ENCODE results near the gene CDON.

CDON gene

DNA sequence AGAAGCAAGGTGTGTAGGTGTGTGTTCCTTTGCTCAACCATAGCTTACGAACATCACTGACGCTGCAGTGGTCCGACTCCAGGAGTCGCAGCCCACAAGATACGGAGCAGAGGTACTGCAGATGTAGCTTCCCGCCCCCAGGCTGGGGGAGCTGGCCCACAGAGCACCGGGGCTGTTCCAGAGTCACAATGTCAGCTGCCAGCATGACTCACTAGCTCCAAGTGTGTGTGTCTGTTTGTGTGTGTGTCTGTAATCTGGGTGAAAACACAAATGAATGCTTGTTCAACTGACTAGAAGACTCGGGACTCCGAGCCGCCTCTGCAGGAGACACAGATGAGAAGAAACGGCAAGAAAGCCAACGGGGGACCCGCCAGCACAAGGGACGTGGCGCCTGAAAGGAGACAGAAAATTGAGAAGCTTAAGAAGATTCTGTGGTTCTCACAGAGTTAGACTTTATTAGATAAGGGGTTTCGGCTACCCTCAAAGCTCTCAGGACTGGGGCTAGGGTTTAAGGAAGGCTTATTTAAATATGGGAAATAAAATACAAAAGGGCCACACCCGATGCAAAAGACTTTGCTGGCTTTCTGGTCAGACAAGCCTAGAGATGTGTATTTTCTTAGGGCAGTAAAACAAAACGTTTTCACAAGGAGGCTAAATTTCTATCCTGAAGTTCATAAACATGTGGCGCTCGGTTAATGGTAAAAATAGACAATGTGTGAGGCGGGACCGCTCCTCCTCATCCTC, 106.1 kb downstream of the CDON start:
- peak; percentile 75 for DNase-seq (ENCODE audit: low read depth, low spot score)

DNA sequence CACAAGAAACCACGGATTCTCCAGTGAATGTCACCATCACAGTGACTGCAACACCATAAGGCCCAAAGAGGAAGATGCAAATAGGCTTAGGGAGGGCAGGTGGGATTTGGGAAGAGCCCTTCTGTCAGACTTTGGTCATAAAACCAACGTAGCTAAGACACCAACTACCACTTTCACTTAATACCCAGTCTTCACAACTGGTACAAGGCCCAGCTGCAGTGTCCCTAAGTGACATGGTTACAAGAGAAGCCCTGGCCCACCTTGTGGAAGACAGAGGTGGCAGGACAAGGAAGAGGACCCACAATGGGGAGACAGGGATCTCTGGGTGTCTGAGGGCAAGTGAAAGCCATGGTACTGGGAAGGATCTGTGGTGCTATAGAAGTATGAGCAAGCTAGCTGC, 106.8 kb downstream of the CDON start:
- DNase-seq (ENCODE audit: low read depth, low spot score), result no peak

DNA sequence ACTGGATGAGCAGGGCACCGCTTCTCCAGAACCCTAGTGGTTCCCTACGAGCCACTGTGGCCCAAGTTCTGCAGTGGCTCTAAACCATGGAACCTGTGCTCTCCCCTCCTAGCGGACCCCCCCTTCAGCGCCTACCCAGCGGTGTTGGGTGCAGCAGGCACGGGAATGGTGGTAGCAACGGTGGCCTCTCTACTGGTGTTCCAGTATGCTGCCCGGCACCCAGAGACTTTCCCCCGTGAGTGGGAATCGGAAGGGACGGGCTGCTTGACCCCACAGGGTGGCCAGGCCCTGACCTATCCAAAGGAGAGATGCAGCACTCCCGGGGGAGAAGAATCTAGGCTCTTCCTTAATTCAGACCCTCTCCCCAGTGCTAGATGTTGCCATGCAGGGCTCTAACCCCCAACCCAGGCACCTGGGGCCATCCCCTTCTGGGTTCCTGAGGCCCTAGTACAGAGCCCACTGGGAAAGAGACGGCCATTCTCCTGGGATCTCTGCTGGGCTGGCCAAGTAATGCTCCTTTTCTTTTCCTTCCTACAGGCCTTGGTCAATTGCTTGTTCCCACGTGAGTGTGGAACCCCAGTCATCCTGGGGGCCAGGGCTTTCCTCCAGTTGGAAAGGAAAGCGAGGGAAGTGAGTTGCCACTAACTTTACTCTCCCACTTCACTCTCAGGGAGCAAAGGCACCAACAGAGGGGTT, 107.6 kb downstream of the CDON start:
- no peak for DNase-seq (ENCODE audit: low read depth, low spot score)

GRCh38 chr11:125954123-125954944, 108.3 kb downstream of the CDON start:
- no peak for DNase-seq (ENCODE audit: low read depth, low spot score)

DNA sequence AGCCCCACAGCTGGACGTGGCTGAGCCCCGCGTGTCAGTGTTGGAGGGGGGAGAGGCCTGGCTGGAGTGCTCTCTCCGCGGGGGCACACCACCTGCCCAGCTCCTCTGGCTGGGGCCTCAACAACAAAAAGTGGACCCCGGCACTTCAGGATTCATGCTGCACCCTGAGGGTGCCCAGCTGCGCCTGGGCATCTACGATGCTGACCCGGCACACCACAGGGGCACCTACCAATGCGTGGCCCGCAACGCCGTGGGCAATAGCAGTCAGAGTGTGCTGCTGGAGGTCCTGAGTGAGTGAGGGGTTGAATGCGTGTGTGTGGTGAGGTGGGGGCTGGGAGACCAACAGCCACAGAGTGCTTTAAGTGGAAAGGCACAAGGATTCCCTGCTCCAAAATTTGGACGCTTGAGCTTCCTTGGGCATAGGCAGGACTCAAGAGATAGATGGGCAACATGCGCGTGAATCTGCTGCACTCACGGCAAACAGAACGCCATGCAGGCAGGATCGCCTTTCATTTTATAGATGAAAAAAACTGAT, 109.2 kb downstream of the CDON start:
- no peak for DNase-seq (ENCODE audit: low read depth, low spot score)

- no peak for DNase-seq (ENCODE audit: low read depth, low spot score)
Measured at GRCh38 chr11:125952973-125953372, 109.7 kb downstream of the CDON start.

DNA sequence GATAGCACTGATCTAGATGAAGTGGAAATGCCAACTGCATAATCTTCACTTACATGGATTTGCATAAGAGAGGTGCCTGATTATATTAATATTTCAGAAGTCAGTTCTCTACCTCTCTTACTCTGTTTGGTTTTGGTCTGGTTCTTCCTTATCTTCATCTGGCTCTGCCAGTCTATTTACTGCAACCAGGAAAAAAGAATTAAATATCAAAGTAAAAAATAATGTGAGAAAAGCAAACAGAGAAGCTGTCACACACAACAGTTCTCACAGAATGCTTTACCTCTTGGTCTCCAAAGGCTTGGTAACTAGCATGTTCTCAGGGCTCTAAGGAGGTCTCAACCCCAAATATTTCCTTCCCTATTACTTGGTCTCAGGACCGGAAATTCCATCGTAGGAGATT, 110.1 kb downstream of the CDON start:
- no peak for DNase-seq (ENCODE audit: low read depth, low spot score)

DNA sequence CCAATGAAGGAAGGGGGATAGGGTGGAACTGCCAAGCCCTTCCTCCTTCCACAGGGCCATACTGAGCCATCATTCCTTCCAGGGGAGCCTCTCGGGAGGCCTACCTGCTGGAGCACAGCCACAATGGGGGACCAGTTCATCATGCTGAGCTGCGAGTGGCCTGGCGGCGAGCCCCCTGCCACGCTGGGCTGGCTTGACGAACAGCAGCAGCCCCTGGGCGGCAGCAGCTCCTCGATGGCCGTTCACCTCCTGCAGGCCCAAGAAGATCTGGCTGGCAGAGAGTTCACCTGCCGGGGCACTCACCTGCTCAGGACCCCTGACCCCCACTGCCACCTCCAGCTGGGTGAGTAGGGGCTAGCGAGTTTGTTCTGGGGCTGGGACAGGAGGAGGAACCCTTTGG, 110.9 kb downstream of the CDON start:
- no peak for DNase-seq (ENCODE audit: low read depth, low spot score)

- DNase-seq (ENCODE audit: low read depth, low spot score), result no peak
Measured at GRCh38 chr11:125950696-125951651, 111.7 kb downstream of the CDON start.

DNA sequence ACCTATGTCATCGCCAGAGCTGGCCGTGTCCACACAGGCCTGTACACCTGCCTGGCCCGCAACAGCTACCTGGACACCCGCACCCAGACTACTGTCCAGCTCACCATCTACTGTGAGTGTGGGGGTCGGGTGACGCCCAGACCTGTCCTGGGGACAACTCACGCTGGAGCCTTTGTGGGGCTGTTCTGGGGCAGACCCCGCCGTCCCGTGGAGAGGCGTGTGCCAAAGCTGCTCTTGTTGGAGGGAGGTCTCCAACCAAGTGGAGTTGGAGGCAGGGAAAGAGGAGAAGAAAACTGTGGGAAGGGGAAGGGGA, 112.5 kb downstream of the CDON start:
- DNase-seq (ENCODE audit: low read depth, low spot score), result no peak

GRCh38 chr11:125949271-125950177, 113.1 kb downstream of the CDON start:
- DNase-seq (ENCODE audit: low read depth, low spot score), result no peak

DNA sequence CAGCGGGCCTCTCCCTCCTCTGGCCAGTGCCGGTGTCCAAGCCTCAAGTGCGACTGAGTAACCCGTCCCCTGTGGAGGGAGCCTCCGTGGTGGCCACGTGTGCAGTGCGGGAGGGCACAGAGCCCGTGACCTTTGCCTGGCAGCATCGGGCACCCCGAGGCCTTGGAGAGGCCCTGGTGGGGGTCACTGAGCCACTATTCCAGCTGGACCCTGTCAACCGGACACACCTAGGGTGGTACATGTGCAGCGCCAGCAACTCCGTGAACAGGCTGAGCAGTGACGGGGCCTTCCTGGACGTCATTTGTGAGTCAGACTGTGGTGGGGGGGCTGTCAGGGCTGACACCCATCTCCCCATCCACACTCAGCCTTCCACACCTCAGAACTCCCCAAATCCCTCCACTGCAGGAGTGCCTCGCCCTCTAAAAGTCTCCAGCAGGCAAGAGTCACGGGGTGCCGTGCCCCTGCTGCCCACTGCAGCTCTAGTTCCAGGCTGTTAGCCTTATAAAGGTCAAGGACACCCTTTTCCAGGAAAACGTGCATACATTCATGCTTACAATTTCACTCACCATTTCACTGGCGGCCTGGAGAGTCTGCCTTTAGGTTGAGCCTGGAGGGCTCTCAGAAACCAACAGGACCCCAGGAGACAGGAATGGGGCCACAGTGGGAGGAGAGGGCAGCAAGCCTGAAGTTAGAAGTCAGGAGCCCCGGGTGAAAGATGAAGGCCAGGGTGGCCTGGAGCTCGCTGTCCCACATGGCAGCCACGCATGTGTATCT, 114.2 kb downstream of the CDON start:
- DNase-seq (ENCODE audit: low read depth, low spot score), result no peak

- DNase-seq (ENCODE audit: low read depth, low spot score), result no peak
Measured at GRCh38 chr11:125947419-125948277, 115.0 kb downstream of the CDON start.

DNA sequence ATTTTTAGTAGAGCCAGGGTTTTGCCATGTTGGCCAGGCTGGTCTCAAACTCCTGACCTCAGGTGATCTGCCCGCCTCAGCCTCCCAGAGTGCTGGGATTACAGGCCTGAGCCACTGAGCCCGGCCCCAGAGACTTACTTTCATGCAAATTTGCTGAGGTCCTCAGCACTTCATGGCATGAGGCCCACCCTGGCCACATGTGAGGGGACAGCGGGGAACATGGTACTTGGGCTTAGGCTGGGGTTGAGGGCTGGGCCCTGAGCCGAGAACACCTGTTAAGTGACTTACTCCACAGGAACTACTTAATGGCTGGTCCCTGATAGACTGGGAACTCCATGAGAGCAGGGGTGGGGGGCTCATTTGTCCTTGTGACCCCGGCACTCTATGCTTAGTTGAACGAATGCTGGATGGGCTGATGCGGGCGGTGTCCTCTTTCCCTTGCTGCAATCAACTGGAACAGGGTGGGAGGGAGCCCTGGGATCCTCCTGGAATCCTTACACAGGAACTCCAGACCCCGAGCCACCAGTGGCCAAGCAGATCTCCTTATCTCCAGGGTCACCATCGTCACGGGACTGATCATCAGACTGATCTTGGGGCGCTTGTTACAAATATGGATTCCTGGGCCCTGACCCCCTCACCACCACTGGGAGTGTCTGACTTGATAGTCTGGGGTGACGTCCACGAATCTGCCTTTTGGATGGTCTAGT, 115.8 kb downstream of the CDON start:
- DNase-seq (ENCODE audit: low read depth, low spot score), result no peak

- no peak for DNase-seq (ENCODE audit: low read depth, low spot score)
Measured at GRCh38 chr11:125945797-125946520, 116.7 kb downstream of the CDON start, which contains the start of gene VSIG10L2. Gene VSIG10L2, plus strand, starts transcription at chr11:125946044. Its CDS starts 12 bp downstream, at chr11:125946056.

DNA sequence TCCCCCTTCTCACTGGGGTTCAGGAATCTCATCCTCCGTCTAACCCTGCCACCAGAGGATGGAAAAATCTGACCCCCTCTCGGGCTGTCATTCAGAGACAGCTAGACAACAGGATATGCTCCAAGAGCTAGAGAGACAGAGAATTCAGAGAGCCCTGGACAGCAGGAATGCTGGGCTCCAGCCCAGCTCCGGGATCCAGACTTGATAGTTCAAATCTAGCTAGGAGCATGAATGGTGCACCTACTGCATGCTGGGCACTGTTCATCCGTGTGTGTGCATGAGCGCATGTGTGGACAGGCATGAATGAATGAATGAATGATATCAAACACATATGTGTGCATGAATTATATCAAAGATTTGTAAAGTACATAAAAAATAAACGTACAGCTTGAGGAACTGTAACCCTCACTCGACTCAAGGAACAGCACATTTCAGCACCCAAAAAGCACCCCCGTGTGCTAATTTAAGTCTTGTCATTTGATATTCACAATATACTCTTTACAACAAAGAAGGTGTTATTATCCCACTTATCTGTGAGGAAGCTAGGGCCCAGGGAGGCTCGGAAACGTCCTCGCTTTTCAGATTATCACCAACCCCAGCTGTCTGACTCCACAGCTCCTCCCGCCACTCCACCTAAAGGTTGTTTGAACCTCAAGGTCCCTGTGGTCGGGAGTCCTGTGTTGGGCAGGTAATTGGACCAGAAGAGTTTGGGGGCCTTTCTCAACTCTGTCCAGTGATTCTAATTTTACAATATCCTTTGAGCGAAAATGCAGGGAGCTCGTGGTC, 117.5 kb downstream of the CDON start:
- no peak for DNase-seq (ENCODE audit: low read depth, low spot score)
